Tibial nerve (tissue), 4 donors: ENCODE results near the gene CPXM1. TPM values are rescaled to one million over a fixed set of nuclear protein-coding genes. Genes with fewer than 3 reads are reported as not detected.
"Not testable (repeated sequence)": the region's sequence is repeated elsewhere in the genome, so short reads cannot be mapped to it uniquely, and the experiment has no call there.

ENCODE experiments used
- DNase-seq, 2 donors: peaks; one replicate each; pipeline ENCODE4 v3.0.0-alpha.2; 2019; ENCODE audit warnings: low spot score in 2 of 2
- H3K27ac ChIP-seq, 4 donors: fragments of 200-600 bp; sonication (generic) in 3 of 4; one replicate each; pipeline ENCODE4 v1.5.1; 2017 to 2019; ENCODE audit warnings: mild to moderate bottlenecking in 1 of 4
- H3K27me3 ChIP-seq, 2 donors: fragments of 200-600 bp; sonication (generic) in 1 of 2; one replicate each; pipeline versions ENCODE4 v1.5.1 to v1.6.0; 2017 to 2019
- H3K36me3 ChIP-seq, 3 donors: fragments of 200-600 bp; sonication (generic); one replicate each; pipeline ENCODE4 v1.5.1; 2018 to 2019
- H3K4me1 ChIP-seq, 4 donors: fragments of 200-600 bp; sonication (generic) in 3 of 4; one replicate each; pipeline ENCODE4 v1.5.1; 2017 to 2019
- H3K4me3 ChIP-seq, 4 donors: fragments of 200-600 bp; sonication (generic) in 3 of 4; one replicate each; pipeline ENCODE4 v1.5.1; 2017 to 2019; ENCODE audit warnings: mild to moderate bottlenecking in 1 of 4, moderate library complexity in 1 of 4
- H3K9me3 ChIP-seq, 4 donors: fragments of 200-600 bp; sonication (generic) in 3 of 4; one replicate each; pipeline ENCODE4 v1.5.1; 2017 to 2019
- CTCF ChIP-seq, 5 experiments: fragments of 200-600 bp in 3 of 5; fragments of 450-650 bp in 2 of 5; sonication (generic) in 3 of 5; IDR thresholded peaks; one replicate each; pipeline ENCODE4 v1.5.1; 2016 to 2019; ENCODE audit warnings: antibody characterized with exemption in 5 of 5, mild to moderate bottlenecking in 3 of 5, moderate library complexity in 2 of 5
- EP300 ChIP-seq, 2 donors: sonication (generic); formaldehyde crosslinking; IDR thresholded peaks; one replicate each; pipeline ENCODE4 v1.6.1; 2017; ENCODE audit warnings: antibody characterized with exemption in 2 of 2, mild to moderate bottlenecking in 1 of 2
- POLR2A ChIP-seq, 2 donors: fragments of 450-650 bp; IDR thresholded peaks; one replicate each; pipeline ENCODE4 v1.6.1; 2017; ENCODE audit warnings: antibody characterized with exemption in 2 of 2, mild to moderate bottlenecking in 2 of 2, moderate library complexity in 2 of 2
- WGBS, 2 donors: methylation state at CpG; one replicate each; pipeline ENCODE4 v1.1.5; 2018; 5-methylcytosine and 5-hydroxymethylcytosine counted together
- total RNA-seq, 4 donors: library from RNA; depleted of rRNA; stranded (reverse); fragments of >200 nt; gene quantifications; one replicate each; pipeline ENCODE4 v1.1.0, GENCODE V29; 2016

CPXM1 gene
- total RNA-seq, 4 donors from 2014 or later = 1.6 to 3.6 (median 1.9) TPM

- 92 to 96% methylated on average over 14 of the region's 14 CpGs for WGBS, 2 donors
- no peaks in the 10 kb centered on the region for H3K9me3 ChIP-seq
These were observed 34.1 kb upstream of the CPXM1 start for GRCh38 chr20:2834401-2835110.

GRCh38 chr20:2833761-2834160, 33.3 kb upstream of the CPXM1 start:
- no peak overlapping the region for H3K4me3 ChIP-seq
- DNase-seq = no peak
- H3K27ac ChIP-seq = no peak overlapping the region
- H3K36me3 ChIP-seq = peaks cover 0 to 40% (median 0%) of the 10 kb centered on the region in 3 donors
- no peaks in the 10 kb centered on the region for H3K4me1 ChIP-seq
- H3K27me3 ChIP-seq = no peaks in the 10 kb centered on the region
- WGBS, 2 donors = 68 to 79% methylated on average over 1 of the region's 1 CpG
- no peaks in the 10 kb centered on the region for H3K9me3 ChIP-seq
- TF ChIP-seq EP300 (IDR thresholded peaks at IDR 0.05) (no peak), CTCF (IDR thresholded peaks at IDR 0.05) (no peak), POLR2A (IDR thresholded peaks at IDR 0.05) (no peak)

More at GRCh38 chr20:2834401-2835110, 34.1 kb upstream of the CPXM1 start:
- peaks cover 0 to 41% (median 0%) of the 10 kb centered on the region in 3 donors for H3K36me3 ChIP-seq
- DNase-seq = no peak
- no peak overlapping the region for H3K27ac ChIP-seq
- H3K27me3 ChIP-seq = no peaks in the 10 kb centered on the region
- TF ChIP-seq POLR2A (IDR thresholded peaks at IDR 0.05) (no peak), CTCF (IDR thresholded peaks at IDR 0.05) (no peak), EP300 (IDR thresholded peaks at IDR 0.05) (no peak)
- no peak overlapping the region for H3K4me3 ChIP-seq
- peaks cover 0 to 6% (median under 1%) of the 10 kb centered on the region in 4 donors for H3K4me1 ChIP-seq

- WGBS, 2 donors = 66 to 86% methylated on average over 7 of the region's 7 CpGs
- H3K27me3 ChIP-seq = peaks cover 0 to 11% of the 10 kb centered on the region in 2 donors
- H3K9me3 ChIP-seq = not testable (repeated sequence)
These were observed 30.8 kb upstream of the CPXM1 start for GRCh38 chr20:2831206-2831605.

GRCh38 chr20:2829376-2829775, 28.9 kb upstream of the CPXM1 start:
- whole genome bisulfite sequencing, 2 donors = 67 to 76% methylated on average over 6 of the region's 6 CpGs
- no peak for DNase-seq

More at GRCh38 chr20:2831206-2831605, 30.8 kb upstream of the CPXM1 start:
- not testable (repeated sequence) for H3K4me3 ChIP-seq, H3K4me1 ChIP-seq, H3K27ac ChIP-seq, DNase-seq
- H3K36me3 ChIP-seq = peaks cover 0 to 17% (median 0%) of the 10 kb centered on the region in 3 donors

GRCh38 chr20:2826655-2827054, 26.2 kb upstream of the CPXM1 start:
- TF ChIP-seq POLR2A (IDR thresholded peaks at IDR 0.05) (no peak), EP300 (IDR thresholded peaks at IDR 0.05) (no peak), CTCF (IDR thresholded peaks at IDR 0.05) (no peak)
- no peaks in the 10 kb centered on the region for H3K9me3 ChIP-seq
- no peak overlapping the region for H3K4me3 ChIP-seq
- H3K36me3 ChIP-seq = no peaks in the 10 kb centered on the region
- WGBS, 2 donors = 78 to 84% methylated on average over 4 of the region's 4 CpGs
- peaks cover 0 to 7% (median under 1%) of the 10 kb centered on the region in 4 donors for H3K4me1 ChIP-seq
- DNase-seq = no peak
- peaks cover 0 to 18% of the 10 kb centered on the region in 2 donors for H3K27me3 ChIP-seq
- no peak overlapping the region for H3K27ac ChIP-seq

More at GRCh38 chr20:2829376-2829775, 28.9 kb upstream of the CPXM1 start:
- TF ChIP-seq CTCF (IDR thresholded peaks at IDR 0.05) (no peak), EP300 (IDR thresholded peaks at IDR 0.05) (no peak), POLR2A (IDR thresholded peaks at IDR 0.05) (no peak)
- Histone ChIP-seq H3K27ac (no peak overlapping the region), H3K9me3 (no peaks in the 10 kb centered on the region), H3K4me1 (no peaks in the 10 kb centered on the region), H3K4me3 (no peak overlapping the region), H3K36me3 (no peaks in the 10 kb centered on the region), H3K27me3 (peaks cover 0 to 11% of the 10 kb centered on the region in 2 donors)
